ENCODE data around the gene CFAP52. TPM values are rescaled to one million over a fixed set of nuclear protein-coding genes. Genes with fewer than 3 reads are reported as not detected.

CFAP52 gene
- total RNA-seq, 4 donors from 2014 or later, result not detected

DNA sequence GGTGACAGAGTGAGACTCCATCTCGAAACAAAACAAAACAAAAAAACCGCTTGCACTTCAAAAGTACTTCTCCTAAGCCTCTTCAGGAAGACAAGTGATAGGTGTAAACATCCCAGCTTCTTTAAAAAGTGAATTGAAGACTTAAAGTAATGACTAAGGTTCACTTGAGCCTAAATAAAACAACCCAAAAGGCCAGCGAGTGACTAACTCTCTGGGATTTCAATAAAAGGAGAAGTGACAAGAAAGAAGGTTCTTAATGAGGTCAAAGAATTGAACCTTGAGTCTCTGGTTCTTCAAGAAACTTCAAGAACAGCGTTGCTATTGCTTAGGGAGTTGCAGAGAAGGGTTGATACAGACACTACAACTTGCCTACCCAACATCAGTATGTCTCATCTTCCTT, 43.0 kb upstream of the CFAP52 start:
- Histone ChIP-seq H3K4me1 (no peaks in the 10 kb centered on the region), H3K4me3 (no peak overlapping the region), H3K27me3 (no peaks in the 10 kb centered on the region), H3K9me3 (no peaks in the 10 kb centered on the region), H3K27ac (no peak overlapping the region), H3K36me3 (no peaks in the 10 kb centered on the region)
- TF ChIP-seq CTCF (IDR thresholded peaks at IDR 0.05) (no peak), POLR2A (IDR thresholded peaks at IDR 0.05) (no peak)
- DNase-seq, result no peak

DNA sequence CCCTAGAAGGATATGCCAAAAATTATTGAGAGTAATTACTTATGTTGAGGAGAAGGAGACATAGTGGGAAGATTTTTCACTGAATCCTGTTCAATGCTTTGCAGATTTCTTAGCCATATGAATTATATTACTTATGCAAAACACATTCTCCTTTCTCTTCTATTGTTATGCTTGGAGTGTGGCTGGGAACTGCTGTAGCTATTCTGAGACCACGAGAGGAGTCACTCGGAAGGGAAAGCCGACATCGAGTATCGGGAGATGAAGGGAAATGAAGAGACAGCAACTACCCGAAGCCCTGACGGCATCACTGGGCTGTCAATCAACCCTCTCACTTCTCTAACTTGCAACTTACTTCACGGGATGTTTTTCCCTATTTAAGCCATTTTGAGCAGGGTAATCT, 40.4 kb upstream of the CFAP52 start:
- no peak overlapping the region for H3K27ac ChIP-seq
- no peak for TF ChIP-seq POLR2A (IDR thresholded peaks at IDR 0.05)
- no peak for TF ChIP-seq CTCF (IDR thresholded peaks at IDR 0.05)
- no peaks in the 10 kb centered on the region for H3K9me3 ChIP-seq
- peaks cover 0 to 7% (median 0%) of the 10 kb centered on the region in 3 donors for H3K36me3 ChIP-seq
- no peak for DNase-seq
- no peak overlapping the region for H3K4me3 ChIP-seq
- H3K4me1 ChIP-seq, result no peaks in the 10 kb centered on the region
- no peaks in the 10 kb centered on the region for H3K27me3 ChIP-seq

DNA sequence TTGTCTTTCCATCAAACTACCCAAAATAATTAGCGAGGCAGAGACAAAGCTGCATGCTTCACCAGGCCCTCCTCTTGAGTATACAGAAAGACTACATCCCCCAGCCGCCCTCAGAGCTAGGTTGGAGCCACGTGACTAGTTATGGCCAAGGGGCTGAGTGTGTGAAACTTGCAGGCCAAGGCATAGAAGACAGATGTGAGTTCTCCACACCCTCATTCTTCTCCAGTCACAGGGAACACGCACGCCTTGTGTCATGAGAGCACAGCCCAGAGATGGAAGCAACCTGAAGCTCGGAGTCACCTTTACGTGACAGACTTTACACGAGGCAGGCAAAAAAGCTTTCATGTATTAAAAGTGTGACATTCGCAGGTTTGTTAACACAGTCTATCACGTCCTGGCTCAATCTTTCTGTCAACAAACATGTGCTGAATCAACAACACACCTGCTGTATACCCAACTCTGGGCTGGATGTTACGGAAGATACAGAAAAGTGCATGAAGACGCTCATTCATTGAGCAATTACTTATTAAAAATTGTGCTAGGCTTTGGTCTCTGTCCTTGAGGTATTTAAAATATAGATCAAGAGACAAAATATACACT, 39.2 kb upstream of the CFAP52 start:
- no peak overlapping the region for H3K27ac ChIP-seq
- no peak for TF ChIP-seq POLR2A (IDR thresholded peaks at IDR 0.05)
- no peak for TF ChIP-seq CTCF (IDR thresholded peaks at IDR 0.05)
- no peaks in the 10 kb centered on the region for H3K27me3 ChIP-seq
- no peak overlapping the region for H3K4me3 ChIP-seq
- DNase-seq, result no peak
- no peaks in the 10 kb centered on the region for H3K4me1 ChIP-seq
- peaks cover 0 to 7% (median 0%) of the 10 kb centered on the region in 3 donors for H3K36me3 ChIP-seq
- H3K9me3 ChIP-seq, result no peaks in the 10 kb centered on the region

- Histone ChIP-seq H3K4me1 (no peaks in the 10 kb centered on the region), H3K27ac (no peak overlapping the region), H3K4me3 (no peak overlapping the region), H3K27me3 (no peaks in the 10 kb centered on the region), H3K9me3 (no peaks in the 10 kb centered on the region), H3K36me3 (peaks cover 0 to 7% (median 0%) of the 10 kb centered on the region in 3 donors)
- TF ChIP-seq CTCF (IDR thresholded peaks at IDR 0.05), result no peak
- no peak for TF ChIP-seq POLR2A (IDR thresholded peaks at IDR 0.05)
- no peak for DNase-seq
These were observed 37.8 kb upstream of the CFAP52 start for GRCh38 chr17:9538626-9539025.

- no peak for DNase-seq
- no peaks in the 10 kb centered on the region for H3K9me3 ChIP-seq
- H3K4me1 ChIP-seq, result no peaks in the 10 kb centered on the region
- H3K27me3 ChIP-seq, result no peaks in the 10 kb centered on the region
- H3K27ac ChIP-seq, result no peak overlapping the region
- H3K36me3 ChIP-seq, result peaks cover 0 to 7% (median 0%) of the 10 kb centered on the region in 3 donors
- no peak overlapping the region for H3K4me3 ChIP-seq
- TF ChIP-seq CTCF (IDR thresholded peaks at IDR 0.05) (no peak), POLR2A (IDR thresholded peaks at IDR 0.05) (no peak)
These were observed 34.7 kb upstream of the CFAP52 start for GRCh38 chr17:9541718-9542117.

DNA sequence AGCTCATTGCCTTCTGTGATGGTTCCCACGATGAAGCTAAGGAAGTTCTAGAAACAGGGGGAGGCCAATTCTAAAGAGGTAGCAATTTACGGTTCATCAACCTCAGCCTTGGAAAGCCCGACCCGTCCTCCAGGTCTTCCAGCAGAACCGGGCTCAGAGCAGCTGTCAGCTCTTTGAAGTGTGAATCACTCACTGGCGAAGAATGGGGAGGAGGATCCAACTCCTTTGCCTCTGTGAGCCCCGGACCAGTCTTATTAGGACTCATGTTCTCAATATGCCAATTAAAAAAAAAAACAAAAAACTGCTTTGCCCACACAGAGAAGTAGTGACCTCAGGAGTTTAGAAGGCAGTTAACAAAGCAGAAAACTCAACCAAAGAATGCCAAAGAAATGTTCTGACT, 32.2 kb upstream of the CFAP52 start:
- Histone ChIP-seq H3K27me3 (no peaks in the 10 kb centered on the region), H3K9me3 (no peaks in the 10 kb centered on the region), H3K27ac (no peak overlapping the region), H3K4me1 (no peaks in the 10 kb centered on the region), H3K4me3 (no peak overlapping the region), H3K36me3 (peaks cover 0 to 7% (median 0%) of the 10 kb centered on the region in 3 donors)
- no peak for DNase-seq
- TF ChIP-seq POLR2A (IDR thresholded peaks at IDR 0.05) (no peak), CTCF (IDR thresholded peaks at IDR 0.05) (no peak)

Measured in Peyer's patch (tissue), 4 donors.